HG03565 (cell line): ENCODE results near the gene NOTCH3.

Experiments used
- ATAC-seq: cut with Tn5 transposase; IDR thresholded peaks from one replicate; pipeline ENCODE4 v1.9.1; 2021; ENCODE audit warnings: mild to moderate bottlenecking, moderate library complexity; ENCODE audit not compliant: unreplicated experiment

Gene NOTCH3

DNA sequence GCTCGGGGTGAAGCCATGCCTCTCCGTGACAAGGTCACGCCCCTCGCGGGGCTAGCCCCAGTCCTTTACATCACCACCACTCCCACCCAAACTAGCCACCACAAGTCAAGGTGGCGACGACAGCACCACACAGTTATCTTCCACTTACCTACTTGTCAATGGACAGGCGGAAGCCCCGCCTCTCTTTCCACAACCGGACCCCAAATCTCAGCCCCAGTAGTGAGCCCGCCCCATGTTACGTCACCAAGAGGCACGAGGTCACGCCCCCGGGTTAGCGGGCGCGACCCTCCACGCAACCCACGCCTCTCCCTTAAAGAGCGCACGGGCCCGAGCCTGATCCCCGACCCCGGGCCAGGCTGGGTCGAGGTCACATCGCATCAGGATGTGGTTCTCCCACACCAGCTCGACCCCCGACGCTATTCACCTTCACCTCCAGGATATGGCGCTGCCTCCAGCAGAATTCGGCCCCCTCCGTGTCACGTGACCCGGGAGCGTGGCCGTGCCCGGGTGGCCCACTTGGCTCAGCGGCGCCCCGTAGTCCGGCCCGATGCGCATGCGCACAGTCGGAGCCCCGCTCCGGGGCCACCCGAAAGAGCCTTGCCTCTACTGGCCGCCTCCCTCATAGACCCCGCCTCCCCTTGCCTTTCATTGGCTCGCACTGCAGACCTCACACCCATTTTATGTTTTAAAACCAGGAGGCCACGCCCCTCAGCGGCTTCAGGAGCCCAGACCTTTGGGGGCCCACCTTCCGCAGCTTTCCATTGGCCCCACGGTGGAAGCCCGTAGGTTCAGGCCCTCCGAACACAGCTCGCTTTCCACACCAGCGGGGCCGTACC, 75.3 kb downstream of the NOTCH3 start:
- ATAC-seq, result peak; percentile 77

- no peak for ATAC-seq
Observed at GRCh38 chr19:15124572-15125231, 76.1 kb downstream of the NOTCH3 start.

DNA sequence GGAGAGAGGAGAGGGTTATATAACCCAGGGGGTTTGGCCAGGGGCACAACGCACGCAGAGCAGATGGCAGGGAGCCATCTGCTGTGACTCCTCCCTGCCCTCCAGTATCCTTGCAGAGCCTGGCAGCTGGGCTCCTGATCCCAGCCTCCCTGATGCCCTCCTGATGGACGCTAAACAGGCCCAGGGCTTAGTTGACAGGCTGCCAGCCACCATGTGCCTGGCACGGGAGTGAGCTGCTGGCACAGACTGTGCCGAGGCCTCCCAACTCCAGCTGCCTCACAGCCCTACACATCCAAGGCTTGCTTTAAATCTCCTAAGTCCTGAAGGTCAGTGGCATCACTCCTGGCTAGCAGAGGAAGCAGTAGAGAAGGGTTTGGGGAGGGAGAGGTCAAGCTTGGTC, 76.9 kb downstream of the NOTCH3 start:
- no peak for ATAC-seq

GRCh38 chr19:15123031-15123890, 77.5 kb downstream of the NOTCH3 start:
- ATAC-seq, result no peak

DNA sequence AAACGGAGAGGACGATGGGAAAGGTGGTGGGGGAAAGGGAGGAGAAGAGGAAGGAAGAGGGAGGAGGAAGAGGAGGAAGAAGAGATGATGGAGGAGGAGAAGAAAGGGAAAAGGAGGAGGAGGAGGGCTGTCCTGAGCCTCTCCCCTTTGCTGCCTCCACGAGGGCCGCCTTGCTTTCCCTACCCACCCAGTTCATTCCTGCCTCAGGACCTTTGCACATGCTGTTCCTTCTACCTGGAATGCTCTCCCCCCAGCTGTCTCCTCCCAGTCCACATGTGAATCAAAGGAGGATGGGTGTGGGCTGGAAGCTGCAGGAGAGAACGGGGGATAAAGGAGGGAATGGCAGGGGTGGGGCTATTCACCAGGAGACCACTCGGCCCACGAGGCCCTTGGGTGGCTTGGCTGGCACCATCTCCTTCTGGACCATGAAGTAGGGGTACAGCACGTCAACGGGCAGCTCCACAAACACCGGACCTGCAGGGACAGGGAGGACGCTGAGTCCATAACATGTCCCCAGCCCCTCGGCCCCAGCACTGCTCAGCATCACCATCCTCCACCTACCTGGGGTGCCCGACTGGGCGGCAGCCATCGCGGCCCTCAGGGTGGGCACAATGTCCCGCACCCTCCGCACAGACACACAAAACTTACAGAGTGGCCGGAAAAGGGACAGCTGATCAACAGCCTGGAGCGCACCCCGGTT, 78.3 kb downstream of the NOTCH3 start:
- no peak for ATAC-seq

GRCh38 chr19:15120135-15121026, 80.4 kb downstream of the NOTCH3 start:
- no peak for ATAC-seq

DNA sequence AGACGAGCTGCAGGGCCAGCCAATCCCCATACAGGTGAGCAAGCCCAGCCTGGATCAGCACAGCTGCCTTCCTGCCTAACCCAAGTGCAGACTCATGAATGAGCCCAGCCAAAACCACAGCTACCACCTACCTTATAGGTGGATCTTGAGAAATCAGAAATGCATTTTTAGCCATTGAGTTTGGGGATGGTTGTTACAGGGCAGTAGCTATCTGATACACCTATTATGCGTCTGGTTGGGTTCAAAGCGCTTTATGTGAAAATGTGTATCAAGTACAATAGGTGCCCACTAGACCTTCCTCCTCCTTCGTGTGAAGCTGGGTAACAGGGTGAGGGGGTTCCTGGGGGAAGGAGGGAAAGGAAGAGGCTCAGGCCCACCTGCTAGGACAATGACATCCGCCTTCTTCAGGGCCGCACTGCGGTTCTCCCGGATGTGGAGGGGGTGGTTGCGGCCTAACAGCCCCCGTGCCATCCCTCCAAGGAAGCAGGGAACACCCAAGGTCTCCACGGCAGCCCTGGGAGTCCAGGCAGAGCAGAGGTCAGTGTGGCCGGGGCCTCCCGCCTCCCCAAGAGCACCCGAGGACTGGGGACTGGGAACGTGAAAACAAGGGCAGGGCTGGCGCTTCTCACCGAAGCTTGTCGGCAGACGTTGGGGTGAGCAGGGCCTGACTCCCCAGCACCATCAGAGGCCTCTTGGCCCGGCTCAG, 81.9 kb downstream of the NOTCH3 start:
- ATAC-seq, result no peak

- ATAC-seq, result no peak
Observed at GRCh38 chr19:15118248-15118647, 82.5 kb downstream of the NOTCH3 start.

DNA sequence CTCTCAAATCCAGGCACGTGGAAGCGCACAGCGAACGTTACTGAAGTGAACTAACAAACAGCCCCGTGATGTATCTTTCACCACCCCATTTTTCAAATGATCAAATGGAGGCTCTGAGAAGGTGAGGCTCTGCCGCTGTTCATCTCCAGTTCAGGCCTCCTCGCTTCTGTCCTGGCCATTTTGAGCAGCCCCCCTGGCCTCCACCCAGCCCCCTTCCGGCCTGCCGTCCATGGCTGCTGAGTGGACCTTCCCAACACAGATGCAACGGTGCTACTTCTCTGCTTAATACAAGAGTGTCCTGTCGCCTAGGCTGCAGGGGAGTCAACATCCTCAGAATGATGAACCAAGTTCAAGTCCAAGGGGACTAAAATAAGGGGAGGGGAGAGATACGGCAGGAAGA, 83.9 kb downstream of the NOTCH3 start:
- ATAC-seq, result no peak

GRCh38 chr19:15115762-15116615, 84.8 kb downstream of the NOTCH3 start:
- ATAC-seq, result no peak

- ATAC-seq, result no peak
Observed at GRCh38 chr19:15115080-15115479, 85.7 kb downstream of the NOTCH3 start.

DNA sequence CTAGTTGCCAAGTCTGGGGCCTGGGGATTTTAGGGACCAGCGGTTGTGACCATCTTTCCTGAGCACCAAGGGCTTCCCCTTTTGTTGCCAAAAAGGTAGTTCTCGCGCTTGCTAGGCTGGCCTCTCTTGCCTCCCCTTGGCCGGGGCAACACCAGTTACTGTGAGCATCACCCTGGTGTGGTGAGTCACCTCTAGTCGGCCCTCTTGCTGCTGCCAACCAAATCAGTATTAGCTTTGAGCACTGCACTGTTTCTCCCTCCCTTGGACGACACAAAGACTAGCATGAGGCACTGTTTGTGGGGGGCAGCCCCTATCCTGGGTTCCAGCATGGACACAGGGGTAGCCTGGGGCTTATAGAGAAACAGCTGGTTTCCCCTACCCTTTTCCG, 86.6 kb downstream of the NOTCH3 start:
- no peak for ATAC-seq

- ATAC-seq, result no peak
Observed at GRCh38 chr19:15113245-15114152, 87.3 kb downstream of the NOTCH3 start.

DNA sequence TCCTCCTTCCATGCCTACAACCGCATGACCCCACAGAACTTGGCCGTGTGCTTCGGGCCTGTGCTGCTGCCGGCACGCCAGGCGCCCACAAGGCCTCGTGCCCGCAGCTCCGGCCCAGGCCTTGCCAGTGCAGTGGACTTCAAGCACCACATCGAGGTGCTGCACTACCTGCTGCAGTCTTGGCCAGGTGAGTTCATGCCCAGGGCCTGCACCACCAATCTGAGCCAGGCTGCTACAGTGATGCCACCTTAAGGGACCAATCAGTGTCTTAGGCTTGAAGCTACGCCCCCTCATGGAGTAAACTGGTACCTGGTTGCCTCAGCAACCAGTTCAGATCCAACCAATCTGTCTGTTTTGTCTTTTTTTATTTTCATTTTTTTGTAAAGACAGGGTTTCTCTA, 88.4 kb downstream of the NOTCH3 start:
- no peak for ATAC-seq

DNA sequence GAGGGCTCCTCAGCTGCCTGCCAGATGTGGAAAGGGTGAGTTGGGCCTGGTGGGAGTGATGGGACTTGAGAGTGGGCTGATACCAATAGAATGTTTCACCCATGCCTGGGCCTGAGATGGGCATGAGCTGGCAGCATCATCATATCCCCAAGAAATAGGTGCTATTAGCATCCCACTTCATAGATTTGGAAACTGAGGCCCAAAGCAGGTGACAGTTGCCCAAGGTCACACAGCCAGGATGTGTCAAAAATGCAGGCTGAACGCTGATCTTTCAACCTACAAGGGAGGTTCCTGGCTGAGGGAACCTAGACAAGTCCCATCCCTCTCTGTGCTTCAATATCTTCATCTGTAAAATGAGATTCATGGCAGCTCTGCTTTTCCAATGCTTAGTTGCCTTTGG, 89.0 kb downstream of the NOTCH3 start:
- ATAC-seq, result no peak

- ATAC-seq, result no peak
Observed at GRCh38 chr19:15110418-15110815, 90.4 kb downstream of the NOTCH3 start.

GRCh38 chr19:15109768-15110417, 90.9 kb downstream of the NOTCH3 start:
- ATAC-seq, result no peak
